KMS-11 (cell line): ENCODE results near the gene GALNT17.

Experiments used
- H2AFZ ChIP-seq: fragments of 200-600 bp; sonication (generic); 2 replicates; pipeline ENCODE4 v1.6.1; 2016; ENCODE audit warnings: antibody characterized with exemption, mixed run types, low read depth
- H3K27ac ChIP-seq: fragments of 200-600 bp; sonication (generic); 2 replicates; pipeline ENCODE4 v1.6.1; 2016; ENCODE audit warnings: mild to moderate bottlenecking, mixed run types
- H3K27me3 ChIP-seq: fragments of 200-600 bp; sonication (generic); 2 replicates; pipeline ENCODE4 v1.6.1; 2017; ENCODE audit warnings: mild to moderate bottlenecking, low read depth, mixed run types, moderate library complexity; ENCODE audit not compliant: insufficient read depth
- H3K36me3 ChIP-seq: fragments of 200-600 bp; sonication (generic); 2 replicates; pipeline ENCODE4 v1.6.1; 2017; ENCODE audit warnings: mild to moderate bottlenecking, mixed run types; ENCODE audit not compliant: insufficient read depth
- H3K4me1 ChIP-seq: fragments of 200-600 bp; sonication (generic); 2 replicates; pipeline ENCODE4 v1.6.1; 2016; ENCODE audit warnings: mild to moderate bottlenecking, low read depth, mixed run types; ENCODE audit not compliant: poor library complexity, severe bottlenecking
- H3K4me2 ChIP-seq: fragments of 200-600 bp; sonication (generic); 2 replicates; pipeline ENCODE4 v1.7.0; 2016; ENCODE audit warnings: mild to moderate bottlenecking, mixed run types
- H3K4me3 ChIP-seq: fragments of 200-600 bp; sonication (generic); IDR thresholded peaks from 2 replicates; pipeline ENCODE4 v1.6.1; 2017; ENCODE audit warnings: low read depth, low read length, mixed read lengths; ENCODE audit not compliant: insufficient read depth
- H3K79me2 ChIP-seq: fragments of 200-600 bp; sonication (generic); 2 replicates; pipeline ENCODE4 v1.6.1; 2016; ENCODE audit warnings: low read depth, mixed run types; ENCODE audit not compliant: insufficient read depth
- H3K9ac ChIP-seq: fragments of 200-600 bp; sonication (generic); 2 replicates; pipeline ENCODE4 v1.6.1; 2016; ENCODE audit warnings: mild to moderate bottlenecking, mixed run types
- H4K20me1 ChIP-seq: fragments of 200-600 bp; sonication (generic); 2 replicates; pipeline ENCODE4 v1.6.1; 2016; ENCODE audit warnings: mild to moderate bottlenecking, mixed run types; ENCODE audit not compliant: insufficient read depth
- TF ChIP-seq, protein P1 (sequence below): fragments of 200-600 bp; sonication (generic); conservative IDR thresholded peaks from 2 replicates; pipeline ENCODE4 v1.6.1; 2017; ENCODE audit warnings: low read depth, mild to moderate bottlenecking, antibody characterized with exemption, low read length, moderate library complexity, mixed read lengths

GALNT17 gene

DNA sequence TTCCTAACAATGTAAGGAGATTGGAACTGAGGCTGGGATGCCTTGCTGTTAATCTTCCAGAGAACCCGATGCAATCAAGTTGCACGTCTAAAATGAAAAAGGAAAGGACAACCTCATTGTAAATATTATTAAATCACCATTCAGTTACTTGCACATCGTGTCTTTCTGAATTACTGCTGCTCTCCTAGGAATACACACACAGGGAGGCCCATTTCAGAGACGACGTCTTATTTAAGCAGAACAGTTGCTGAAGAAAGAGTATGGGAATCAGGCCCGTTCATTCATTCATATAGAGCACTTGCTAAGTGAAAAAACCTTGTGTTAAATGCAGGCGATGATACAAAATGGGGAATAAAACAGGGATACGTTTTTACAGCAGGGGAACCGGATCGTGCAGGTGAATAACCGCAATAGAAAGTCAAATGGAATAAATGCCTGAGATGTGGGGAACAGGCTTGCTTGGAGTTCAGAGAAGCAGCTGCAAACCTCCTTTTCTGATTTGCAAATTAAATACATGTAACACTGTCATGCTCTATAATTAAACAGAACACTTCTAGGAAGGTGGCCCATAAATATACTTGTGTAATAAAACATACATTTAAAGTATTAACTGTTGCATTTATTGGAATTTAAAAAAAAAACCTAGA, 409.9 kb downstream of the GALNT17 start:
- H2AFZ ChIP-seq = no peak overlapping the region
- no peaks in the 10 kb centered on the region for H3K4me1 ChIP-seq
- no peak overlapping the region for H3K27ac ChIP-seq
- H3K4me2 ChIP-seq = no peak overlapping the region
- H3K27me3 ChIP-seq = no peaks in the 10 kb centered on the region
- H4K20me1 ChIP-seq = no peaks in the 10 kb centered on the region
- no peaks in the 10 kb centered on the region for H3K79me2 ChIP-seq
- H3K36me3 ChIP-seq = no peaks in the 10 kb centered on the region
- H3K4me3 ChIP-seq = no peak overlapping the region
- TF ChIP-seq, protein P1, sequence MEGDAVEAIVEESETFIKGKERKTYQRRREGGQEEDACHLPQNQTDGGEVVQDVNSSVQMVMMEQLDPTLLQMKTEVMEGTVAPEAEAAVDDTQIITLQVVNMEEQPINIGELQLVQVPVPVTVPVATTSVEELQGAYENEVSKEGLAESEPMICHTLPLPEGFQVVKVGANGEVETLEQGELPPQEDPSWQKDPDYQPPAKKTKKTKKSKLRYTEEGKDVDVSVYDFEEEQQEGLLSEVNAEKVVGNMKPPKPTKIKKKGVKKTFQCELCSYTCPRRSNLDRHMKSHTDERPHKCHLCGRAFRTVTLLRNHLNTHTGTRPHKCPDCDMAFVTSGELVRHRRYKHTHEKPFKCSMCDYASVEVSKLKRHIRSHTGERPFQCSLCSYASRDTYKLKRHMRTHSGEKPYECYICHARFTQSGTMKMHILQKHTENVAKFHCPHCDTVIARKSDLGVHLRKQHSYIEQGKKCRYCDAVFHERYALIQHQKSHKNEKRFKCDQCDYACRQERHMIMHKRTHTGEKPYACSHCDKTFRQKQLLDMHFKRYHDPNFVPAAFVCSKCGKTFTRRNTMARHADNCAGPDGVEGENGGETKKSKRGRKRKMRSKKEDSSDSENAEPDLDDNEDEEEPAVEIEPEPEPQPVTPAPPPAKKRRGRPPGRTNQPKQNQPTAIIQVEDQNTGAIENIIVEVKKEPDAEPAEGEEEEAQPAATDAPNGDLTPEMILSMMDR = no peak
- H3K9ac ChIP-seq = no peak overlapping the region

DNA sequence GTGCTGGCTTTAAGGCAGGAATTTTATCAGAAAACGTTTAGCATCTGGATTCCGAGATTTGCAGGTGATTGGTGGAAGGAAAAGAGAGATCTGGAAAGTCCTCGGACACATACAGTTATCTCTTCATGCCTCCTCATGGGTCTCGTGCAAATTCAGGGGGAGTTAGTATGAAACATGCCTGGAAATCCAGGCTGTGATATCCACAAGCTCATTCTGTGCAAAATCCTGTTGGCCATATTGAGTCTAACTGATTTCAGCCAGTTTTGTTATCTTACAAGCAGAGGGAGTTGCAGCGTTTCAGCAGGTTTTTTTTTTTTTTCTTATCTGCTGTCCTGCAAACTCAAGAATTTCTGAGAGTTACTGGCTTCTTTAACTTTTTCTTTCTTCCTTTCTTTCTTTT, 411.5 kb downstream of the GALNT17 start:
- Histone ChIP-seq H3K4me3 (no peak overlapping the region), H3K4me1 (no peaks in the 10 kb centered on the region), H3K27me3 (no peaks in the 10 kb centered on the region), H2AFZ (no peak overlapping the region), H3K79me2 (no peaks in the 10 kb centered on the region), H4K20me1 (no peaks in the 10 kb centered on the region), H3K36me3 (no peaks in the 10 kb centered on the region), H3K27ac (no peak overlapping the region), H3K9ac (no peak overlapping the region), H3K4me2 (no peak overlapping the region)
- TF ChIP-seq, protein P1 = no peak

DNA sequence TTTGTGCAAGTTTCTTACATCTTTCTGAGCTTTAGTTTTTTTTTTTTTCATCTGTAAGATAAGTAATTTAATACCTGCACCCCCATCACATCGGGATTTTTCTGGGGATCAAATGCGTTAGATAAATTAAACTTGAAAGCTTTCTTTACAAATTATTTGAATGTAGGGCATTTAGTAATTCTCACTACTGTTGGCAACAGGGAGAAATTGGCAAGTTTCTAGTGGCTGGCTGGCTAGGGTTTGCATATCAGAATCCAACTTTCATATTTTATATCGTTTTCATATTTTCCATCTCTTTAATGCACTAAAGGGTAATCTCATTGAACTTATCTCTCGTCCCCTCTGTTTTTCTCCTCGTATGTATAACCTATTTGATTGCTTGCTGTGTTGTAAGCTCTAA, 412.9 kb downstream of the GALNT17 start:
- H3K36me3 ChIP-seq = no peaks in the 10 kb centered on the region
- no peak overlapping the region for H3K4me2 ChIP-seq
- no peaks in the 10 kb centered on the region for H3K4me1 ChIP-seq
- H2AFZ ChIP-seq = no peak overlapping the region
- no peaks in the 10 kb centered on the region for H3K27me3 ChIP-seq
- no peak overlapping the region for H3K9ac ChIP-seq
- H3K79me2 ChIP-seq = no peaks in the 10 kb centered on the region
- H3K4me3 ChIP-seq = no peak overlapping the region
- no peaks in the 10 kb centered on the region for H4K20me1 ChIP-seq
- H3K27ac ChIP-seq = no peak overlapping the region
- TF ChIP-seq, protein P1 = no peak

DNA sequence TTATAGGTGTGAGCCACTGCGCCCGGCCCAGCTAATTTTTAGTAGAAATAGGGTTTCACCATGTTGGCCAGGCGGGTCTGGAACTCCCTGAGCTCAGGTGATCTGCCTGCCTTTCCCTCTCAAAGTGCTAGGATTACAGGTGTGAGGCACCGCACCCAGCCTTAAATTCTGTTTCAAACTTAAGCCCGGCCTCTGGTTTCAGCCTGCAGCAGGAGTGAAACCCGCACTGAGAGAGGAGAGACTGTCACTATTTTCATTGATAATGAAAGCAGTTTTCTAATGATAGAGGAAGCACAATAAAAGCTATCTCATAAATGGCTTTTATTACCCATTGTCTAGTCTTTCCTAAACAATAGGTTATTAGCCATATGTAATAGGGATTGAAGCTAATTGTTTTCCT, 415.5 kb downstream of the GALNT17 start:
- H3K4me2 ChIP-seq = no peak overlapping the region
- H3K36me3 ChIP-seq = no peaks in the 10 kb centered on the region
- H2AFZ ChIP-seq = no peak overlapping the region
- no peak overlapping the region for H3K9ac ChIP-seq
- H4K20me1 ChIP-seq = no peaks in the 10 kb centered on the region
- no peaks in the 10 kb centered on the region for H3K27me3 ChIP-seq
- no peaks in the 10 kb centered on the region for H3K4me1 ChIP-seq
- TF ChIP-seq, protein P1 = no peak
- no peaks in the 10 kb centered on the region for H3K79me2 ChIP-seq
- H3K4me3 ChIP-seq = no peak overlapping the region
- H3K27ac ChIP-seq = no peak overlapping the region
